K562 (cell line): Measurements from ENCODE around the gene EDARADD. TPM values are rescaled to one million over a fixed set of nuclear protein-coding genes. Genes with fewer than 3 reads are reported as not detected.

Source experiments
- ATAC-seq: fragments of 200-7000 bp; cut with Tn5 transposase; 3 replicates; pipeline ENCODE4 v1.9.1; 2020; ENCODE audit warnings: moderate library complexity
- BruUV-seq: library from RNA; stranded (reverse); fragments of 400-500 nt; replicated peaks from 2 replicates; lab custom pipeline; 2021; lab: Mats Ljungman, UMichigan
- CTCF ChIA-PET: fragments of 300-600 bp; formaldehyde crosslinking; extraction: SDS; loops from one replicate; lab custom pipeline; 2021; ENCODE audit warnings: low intra/inter-chr PET ratio; lab: Yijun Ruan, JAX
- POLR2A ChIA-PET: fragments of 300-600, 350-650 bp; sonication (Branson Sonifier 250); formaldehyde crosslinking; extraction: SDS; loops from one replicate; lab custom pipeline; 2021; ENCODE audit warnings: antibody characterized with exemption, inconsistent platforms; lab: Yijun Ruan, JAX
- DNase-seq, 4 experiments: peaks; one replicate each; pipeline versions ENCODE4 v3.0.0 to v3.0.0-alpha.2; 2011 to 2018; ENCODE audit warnings: low spot score in 3 of 4, mixed read lengths in 3 of 4; ENCODE audit errors: extremely low read depth in 1 of 4
- FAIRE-seq: peaks from 2 replicates; lab custom pipeline; 2011; peaks lifted over from hg19 to GRCh38; lab: Jason Lieb, UNC
- H2AFZ ChIP-seq: 2 replicates; pipeline ENCODE4 v1.6.0; 2011; ENCODE audit warnings: low read depth, low read length, control low read depth, inconsistent platforms
- H3K27ac ChIP-seq: fragments of 200-600 bp; 3 replicates; pipeline ENCODE4 v1.8.0; 2011; ENCODE audit warnings: low read depth, mild to moderate bottlenecking, control low read depth, inconsistent platforms, low read length, moderate library complexity, mixed read lengths; ENCODE audit errors: extremely low read depth
- H3K27me3 ChIP-seq, 2 experiments: fragments of 300-600 bp in 1 of 2; 2 replicates in 1 of 2; 3 replicates in 1 of 2; pipeline versions ENCODE4 v1.6.0 to v1.8.0; 2011; ENCODE audit warnings: inconsistent platforms in 2 of 2, low read length in 2 of 2, mild to moderate bottlenecking in 1 of 2, mixed read lengths in 1 of 2, moderate library complexity in 1 of 2; ENCODE audit not compliant: control insufficient read depth in 2 of 2, insufficient read depth in 2 of 2
- H3K36me3 ChIP-seq: fragments of 300-600 bp; 3 replicates; pipeline ENCODE4 v1.8.0; 2011; ENCODE audit warnings: mild to moderate bottlenecking, low read length, inconsistent platforms; ENCODE audit not compliant: control insufficient read depth, insufficient read depth
- H3K4me1 ChIP-seq, 2 experiments: fragments of 200-600 bp in 1 of 2; replicated peaks in 1 of 2; 2 replicates in 1 of 2; 3 replicates in 1 of 2; pipeline versions ENCODE4 v1.5.1 to v1.8.0; 2011; ENCODE audit warnings: inconsistent platforms in 2 of 2, low read length in 2 of 2, mild to moderate bottlenecking in 1 of 2, mixed read lengths in 1 of 2, moderate library complexity in 1 of 2; ENCODE audit not compliant: control insufficient read depth in 2 of 2, insufficient read depth in 2 of 2
- H3K4me2 ChIP-seq: 2 replicates; pipeline ENCODE4 v1.6.1; 2011; ENCODE audit warnings: low read length, control low read depth, inconsistent platforms, mixed read lengths; ENCODE audit not compliant: insufficient read depth
- H3K4me3 ChIP-seq: fragments of 200-600 bp; sonication (generic), shearing (Covaris generic); 2 replicates; pipeline ENCODE4 v1.5.1; 2016; ENCODE audit warnings: control low read depth, inconsistent platforms
- H3K79me2 ChIP-seq: fragments of 200-600 bp; 3 replicates; pipeline ENCODE4 v1.8.0; 2011; ENCODE audit warnings: low read length, inconsistent platforms; ENCODE audit not compliant: control insufficient read depth, insufficient read depth
- H3K9ac ChIP-seq, 2 experiments: 2 replicates each; pipeline versions ENCODE4 v1.6.0 to v1.6.1; 2011; ENCODE audit warnings: low read depth in 2 of 2, low read length in 2 of 2, control low read depth in 1 of 2, inconsistent platforms in 1 of 2, mild to moderate bottlenecking in 1 of 2, mixed read lengths in 1 of 2; ENCODE audit not compliant: insufficient read depth in 1 of 2
- H3K9me1 ChIP-seq: one replicate; pipeline ENCODE4 v1.6.0; 2011; ENCODE audit warnings: inconsistent platforms, mild to moderate bottlenecking, low read length, moderate library complexity; ENCODE audit not compliant: control insufficient read depth, insufficient read depth
- H3K9me3 ChIP-seq: replicated peaks from 2 replicates; pipeline ENCODE4 v1.5.1; 2011; ENCODE audit warnings: low read depth, low read length, inconsistent platforms; ENCODE audit not compliant: control insufficient read depth, insufficient read depth
- H4K20me1 ChIP-seq: replicated peaks from 2 replicates; pipeline ENCODE4 v1.6.1; 2011; ENCODE audit warnings: low read length, inconsistent platforms, mixed read lengths; ENCODE audit not compliant: control insufficient read depth, insufficient read depth
- BRF1 ChIP-seq: IDR thresholded peaks from 3 replicates; pipeline ENCODE4 v1.6.1; 2011; ENCODE audit warnings: borderline replicate concordance, mild to moderate bottlenecking; ENCODE audit not compliant: insufficient read length; ENCODE audit errors: extremely low read depth
- CEBPG ChIP-seq, 3 experiments: fragments of 200-800 bp in 1 of 3; sonication (Bioruptor generic) in 1 of 3; sonication (generic) in 1 of 3; formaldehyde crosslinking in 1 of 3; IDR thresholded peaks in 2 of 3; conservative IDR thresholded peaks in 1 of 3; 2 replicates each; pipeline versions ENCODE4 v1.6.1 to v1.8.0; 2016 to 2022; ENCODE audit warnings: missing compliant biosample characterization in 2 of 3, missing genetic modification characterization in 2 of 3, mild to moderate bottlenecking in 1 of 3, missing genetic modification reagents in 1 of 3
- CREM ChIP-seq: IDR thresholded peaks from 2 replicates; pipeline ENCODE4 v1.6.1; 2014; ENCODE audit warnings: antibody characterized with exemption, low read depth
- DIDO1 ChIP-seq: fragments of 450-650 bp; IDR thresholded peaks from 2 replicates; pipeline ENCODE4 v1.6.1; 2016; ENCODE audit warnings: low read depth, missing biosample characterization, missing genetic modification characterization
- DNMT1 ChIP-seq: fragments of 450-650 bp; IDR thresholded peaks from 2 replicates; pipeline ENCODE4 v1.6.1; 2016; ENCODE audit warnings: antibody characterized with exemption, mild to moderate bottlenecking
- EWSR1 ChIP-seq: fragments of 450-650 bp; IDR thresholded peaks from 2 replicates; pipeline ENCODE4 v1.6.1; 2018; ENCODE audit warnings: borderline replicate concordance, mild to moderate bottlenecking, low read depth, moderate library complexity; ENCODE audit not compliant: partially characterized antibody
- FOXA1 ChIP-seq: fragments of 450-650 bp; IDR thresholded peaks from 2 replicates; pipeline ENCODE4 v1.6.1; 2016; ENCODE audit warnings: mild to moderate bottlenecking, borderline replicate concordance
- GABPA ChIP-seq: fragments of 200-800 bp; sonication (Bioruptor generic); conservative IDR thresholded peaks from 2 replicates; pipeline ENCODE4 v1.6.1; 2016; ENCODE audit warnings: low read depth, missing genetic modification characterization, missing compliant biosample characterization
- HMGN3 ChIP-seq: IDR thresholded peaks from 2 replicates; pipeline ENCODE4 v1.6.1; 2011; ENCODE audit warnings: borderline replicate concordance, low read depth, mild to moderate bottlenecking, mixed read lengths, low read length; ENCODE audit not compliant: insufficient read length; ENCODE audit errors: extremely low read depth
- JUNB ChIP-seq: fragments of 450-650 bp; formaldehyde crosslinking; conservative IDR thresholded peaks from 2 replicates; pipeline ENCODE4 v1.4.0; 2020; ENCODE audit warnings: mild to moderate bottlenecking
- PHB2 ChIP-seq: fragments of 450-650 bp; IDR thresholded peaks from 2 replicates; pipeline ENCODE4 v1.6.1; 2017; ENCODE audit warnings: low read depth
- TARDBP ChIP-seq: fragments of 450-650 bp; IDR thresholded peaks from 2 replicates; pipeline ENCODE4 v1.6.1; 2016
- ZNF121 ChIP-seq: sonication (generic); formaldehyde crosslinking; conservative IDR thresholded peaks from 2 replicates; pipeline ENCODE4 v1.8.0; 2022; ENCODE audit warnings: missing genetic modification reagents
- ZNF707 ChIP-seq: fragments of 250-450 bp; sonication (Bioruptor Pico); conservative IDR thresholded peaks from 2 replicates; pipeline ENCODE4 v1.8.0; 2022; ENCODE audit warnings: inconsistent platforms, mild to moderate bottlenecking, moderate library complexity
- WGBS: fragments of 100-300 bp; shearing (Covaris generic); methylation state at CpG from one replicate; pipeline ENCODE4 v1.1.6; 2016; ENCODE audit warnings: low coverage, mixed read lengths; ENCODE audit not compliant: insufficient coverage; ENCODE audit errors: missing lambda C conversion rate; 5-methylcytosine and 5-hydroxymethylcytosine counted together
- in situ Hi-C: fragments of 300-500 bp; cut with MboI; formaldehyde crosslinking; loops from 4 replicates; pipeline ENCODE4 v1.15.0; 2018; ENCODE audit warnings: inconsistent platforms, mixed read lengths
- intact Hi-C: fragments of 100-400 bp; cut with micrococcal nuclease; formaldehyde crosslinking; loops from 2 replicates; pipeline ENCODE4 v1.14.2; 2022
- polyA plus RNA-seq, 8 experiments: library from polyadenylated mRNA; depleted of rRNA in 4 of 8; stranded (reverse) in 5 of 8; unstranded in 3 of 8; fragments of >200 nt; fragmentation: Nextera tagmentation in 2 of 8; fragmentation: Illumina TruSeq in 1 of 8; extraction: Ambion mirVana in 2 of 8; extraction: Trizol in 1 of 8; gene quantifications; 2 replicates each; pipeline versions ENCODE4 v1.2.1 to v1.2.3, GENCODE V29; 2011 to 2014; ENCODE audit warnings: inconsistent platforms in 1 of 8, missing spikeins in 1 of 8
- total RNA-seq, 7 experiments: library from RNA; depleted of rRNA in 6 of 7; stranded (reverse); fragments of >200 nt in 6 of 7; fragmentation: Illumina TruSeq in 2 of 7; extraction: Trizol in 2 of 7; gene quantifications; 2 replicates each; pipeline versions ENCODE4 v1.2.1 to v1.2.3, GENCODE V29; 2011 to 2021; ENCODE audit warnings: low replicate concordance in 1 of 7
- TF ChIP-seq, protein P1 (sequence below): fragments of 150-350 bp; IDR thresholded peaks from 2 replicates; pipeline ENCODE4 v1.6.1; 2014; ENCODE audit warnings: low read depth, mild to moderate bottlenecking, low read length, borderline replicate concordance
- TF ChIP-seq, protein P2 (sequence below): fragments of 200-800 bp; sonication (Bioruptor generic); IDR thresholded peaks from 2 replicates; pipeline ENCODE4 v1.6.1; 2017; ENCODE audit warnings: missing genetic modification characterization, missing compliant biosample characterization
- TF ChIP-seq, protein P3 (sequence below): fragments of 250-450 bp; sonication (Bioruptor Pico); IDR thresholded peaks from 2 replicates; pipeline ENCODE4 v1.8.0; 2022; ENCODE audit warnings: moderate library complexity, mild to moderate bottlenecking, inconsistent platforms

The EDARADD gene
- total and polyA plus RNA-seq, 9 of the 15 experiments (the other 6 are each of a cell fraction or from before 2014, with no cell fraction given): 0.46 to 32.4 (median 20.6) TPM

DNA sequence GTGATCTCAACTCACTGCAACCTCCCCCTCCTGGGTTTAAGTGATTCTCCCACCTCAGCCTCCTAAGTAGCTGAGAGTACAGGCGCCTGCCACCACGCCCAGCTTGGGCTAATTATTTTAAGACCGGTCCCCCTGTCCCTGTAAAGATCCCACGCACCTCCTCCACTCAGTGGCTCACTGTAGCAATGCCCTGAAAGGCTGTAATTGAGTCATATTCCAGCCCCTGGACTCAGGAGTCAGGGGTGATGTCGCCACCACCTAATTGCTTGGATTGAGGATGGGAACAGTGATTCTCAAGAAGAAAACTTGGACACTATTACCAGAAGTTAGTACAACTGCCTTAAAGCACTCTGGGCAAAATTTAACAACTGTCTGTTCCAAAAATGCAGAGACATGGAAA, 3.1 kb upstream of the EDARADD start:
- no peak for FAIRE-seq
- Histone ChIP-seq H3K27me3 (no peaks in the 10 kb centered on the region), H3K9me3 (no peaks in the 10 kb centered on the region), H3K4me1 (peaks cover 9 to 11% of the 10 kb centered on the region in 2 experiments), H4K20me1 (no peaks in the 10 kb centered on the region), H3K9me1 (no peaks in the 10 kb centered on the region), H3K4me2 (no peak overlapping the region), H3K36me3 (no peaks in the 10 kb centered on the region), H3K27ac (no peak overlapping the region), H3K9ac (no peak overlapping the region), H3K4me3 (no peak overlapping the region), H2AFZ (peak overlapping the region; percentile 5), H3K79me2 (peaks cover 14% of the 10 kb centered on the region; the same call in 2 of the 3 replicates)
- intact Hi-C loops (no loop called here), in situ Hi-C loops (no loop called here)
- DNase-seq: peak in 1 of 4 experiments; percentile 21
- 50% methylated on average over 5 of the region's 5 CpGs for WGBS
- ChIA-PET CTCF (no interaction called here), POLR2A (no interaction called here)
- no TSS peak for BruUV-seq
- no peak for ATAC-seq
- no peak for TF ChIP-seq JUNB (CRISPR knock-in tag)
- TF ChIP-seq DNMT1: no peak
- no peak for TF ChIP-seq PHB2
- TF ChIP-seq EWSR1: no peak
- no peak for TF ChIP-seq CEBPG (CRISPR knock-in tag; IDR thresholded peaks at IDR 0.05)
- peak in 1 of 2 experiments; percentile 16; a peak in 1 of 4 replicates for TF ChIP-seq CEBPG (tag; conservative IDR thresholded peaks at IDR 0.05 in 1 of 2, IDR thresholded peaks at IDR 0.05 in 1 of 2)
- no peak for TF ChIP-seq DIDO1 (tag)
- TF ChIP-seq, protein P1, sequence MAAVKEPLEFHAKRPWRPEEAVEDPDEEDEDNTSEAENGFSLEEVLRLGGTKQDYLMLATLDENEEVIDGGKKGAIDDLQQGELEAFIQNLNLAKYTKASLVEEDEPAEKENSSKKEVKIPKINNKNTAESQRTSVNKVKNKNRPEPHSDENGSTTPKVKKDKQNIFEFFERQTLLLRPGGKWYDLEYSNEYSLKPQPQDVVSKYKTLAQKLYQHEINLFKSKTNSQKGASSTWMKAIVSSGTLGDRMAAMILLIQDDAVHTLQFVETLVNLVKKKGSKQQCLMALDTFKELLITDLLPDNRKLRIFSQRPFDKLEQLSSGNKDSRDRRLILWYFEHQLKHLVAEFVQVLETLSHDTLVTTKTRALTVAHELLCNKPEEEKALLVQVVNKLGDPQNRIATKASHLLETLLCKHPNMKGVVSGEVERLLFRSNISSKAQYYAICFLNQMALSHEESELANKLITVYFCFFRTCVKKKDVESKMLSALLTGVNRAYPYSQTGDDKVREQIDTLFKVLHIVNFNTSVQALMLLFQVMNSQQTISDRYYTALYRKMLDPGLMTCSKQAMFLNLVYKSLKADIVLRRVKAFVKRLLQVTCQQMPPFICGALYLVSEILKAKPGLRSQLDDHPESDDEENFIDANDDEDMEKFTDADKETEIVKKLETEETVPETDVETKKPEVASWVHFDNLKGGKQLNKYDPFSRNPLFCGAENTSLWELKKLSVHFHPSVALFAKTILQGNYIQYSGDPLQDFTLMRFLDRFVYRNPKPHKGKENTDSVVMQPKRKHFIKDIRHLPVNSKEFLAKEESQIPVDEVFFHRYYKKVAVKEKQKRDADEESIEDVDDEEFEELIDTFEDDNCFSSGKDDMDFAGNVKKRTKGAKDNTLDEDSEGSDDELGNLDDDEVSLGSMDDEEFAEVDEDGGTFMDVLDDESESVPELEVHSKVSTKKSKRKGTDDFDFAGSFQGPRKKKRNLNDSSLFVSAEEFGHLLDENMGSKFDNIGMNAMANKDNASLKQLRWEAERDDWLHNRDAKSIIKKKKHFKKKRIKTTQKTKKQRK: no peak
- TF ChIP-seq ZNF121: no peak
- TF ChIP-seq GABPA (tag): no peak
- no peak for TF ChIP-seq FOXA1
- no peak for TF ChIP-seq HMGN3
- TF ChIP-seq, protein P2, sequence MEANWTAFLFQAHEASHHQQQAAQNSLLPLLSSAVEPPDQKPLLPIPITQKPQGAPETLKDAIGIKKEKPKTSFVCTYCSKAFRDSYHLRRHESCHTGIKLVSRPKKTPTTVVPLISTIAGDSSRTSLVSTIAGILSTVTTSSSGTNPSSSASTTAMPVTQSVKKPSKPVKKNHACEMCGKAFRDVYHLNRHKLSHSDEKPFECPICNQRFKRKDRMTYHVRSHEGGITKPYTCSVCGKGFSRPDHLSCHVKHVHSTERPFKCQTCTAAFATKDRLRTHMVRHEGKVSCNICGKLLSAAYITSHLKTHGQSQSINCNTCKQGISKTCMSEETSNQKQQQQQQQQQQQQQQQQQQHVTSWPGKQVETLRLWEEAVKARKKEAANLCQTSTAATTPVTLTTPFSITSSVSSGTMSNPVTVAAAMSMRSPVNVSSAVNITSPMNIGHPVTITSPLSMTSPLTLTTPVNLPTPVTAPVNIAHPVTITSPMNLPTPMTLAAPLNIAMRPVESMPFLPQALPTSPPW (CRISPR knock-in tag): 0 out of 2 replicates have a peak, but pooled peaks have one; percentile 24
- no peak for TF ChIP-seq BRF1
- TF ChIP-seq ZNF707 (CRISPR knock-in tag): no peak
- no peak for TF ChIP-seq TARDBP
- TF ChIP-seq, protein P3, sequence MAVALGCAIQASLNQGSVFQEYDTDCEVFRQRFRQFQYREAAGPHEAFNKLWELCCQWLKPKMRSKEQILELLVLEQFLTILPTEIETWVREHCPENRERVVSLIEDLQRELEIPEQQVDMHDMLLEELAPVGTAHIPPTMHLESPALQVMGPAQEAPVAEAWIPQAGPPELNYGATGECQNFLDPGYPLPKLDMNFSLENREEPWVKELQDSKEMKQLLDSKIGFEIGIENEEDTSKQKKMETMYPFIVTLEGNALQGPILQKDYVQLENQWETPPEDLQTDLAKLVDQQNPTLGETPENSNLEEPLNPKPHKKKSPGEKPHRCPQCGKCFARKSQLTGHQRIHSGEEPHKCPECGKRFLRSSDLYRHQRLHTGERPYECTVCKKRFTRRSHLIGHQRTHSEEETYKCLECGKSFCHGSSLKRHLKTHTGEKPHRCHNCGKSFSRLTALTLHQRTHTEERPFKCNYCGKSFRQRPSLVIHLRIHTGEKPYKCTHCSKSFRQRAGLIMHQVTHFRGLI: no peak
- no peak for TF ChIP-seq CREM
